Stomach (tissue), 4 donors: Measurements from ENCODE around the gene TDG.

ENCODE experiments used
- POLR2A ChIP-seq, 4 donors: fragments of 450-650 bp; IDR thresholded peaks; one replicate each; pipeline ENCODE4 v1.6.1; 2016; ENCODE audit warnings: antibody characterized with exemption in 4 of 4, control low read depth in 2 of 4, mild to moderate bottlenecking in 1 of 4, moderate library complexity in 1 of 4
- POLR2AphosphoS5 ChIP-seq, 3 donors: sonication (generic); formaldehyde crosslinking; IDR thresholded peaks; one replicate each; pipeline ENCODE4 v1.6.1; 2016; ENCODE audit warnings: antibody characterized with exemption in 3 of 3
- TF ChIP-seq, protein P1 (sequence below), 7 experiments: fragments of 450-650 bp in 4 of 7; fragments of 200-600 bp in 3 of 7; sonication (generic) in 3 of 7; IDR thresholded peaks; one replicate each; pipeline ENCODE4 v1.5.1; 2016 to 2019; ENCODE audit warnings: antibody characterized with exemption in 7 of 7, control low read depth in 2 of 7, mild to moderate bottlenecking in 1 of 7

DNA sequence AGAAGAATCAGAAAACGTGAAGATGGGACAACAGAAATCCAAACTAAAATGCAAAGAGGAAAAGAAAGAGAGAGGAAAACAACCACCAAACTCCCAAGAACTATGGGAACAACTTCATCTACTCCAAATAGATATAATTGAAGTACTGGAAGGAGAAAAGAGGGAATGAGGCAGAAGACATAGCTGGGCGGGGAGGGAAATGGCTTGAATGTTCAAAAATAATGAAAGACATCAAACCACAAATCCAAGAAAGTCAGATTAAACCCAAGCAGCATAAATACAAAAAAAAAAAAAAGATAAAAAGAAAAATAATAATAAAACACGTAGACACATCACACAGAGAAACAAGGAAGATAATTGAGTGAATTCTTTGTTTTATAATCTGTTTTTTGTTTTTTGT lies 47.8 kb upstream of the TDG start:
- no peak for TF ChIP-seq POLR2A (IDR thresholded peaks at IDR 0.05)
- no peak for TF ChIP-seq POLR2AphosphoS5 (IDR thresholded peaks at IDR 0.05)
- TF ChIP-seq, protein P1, sequence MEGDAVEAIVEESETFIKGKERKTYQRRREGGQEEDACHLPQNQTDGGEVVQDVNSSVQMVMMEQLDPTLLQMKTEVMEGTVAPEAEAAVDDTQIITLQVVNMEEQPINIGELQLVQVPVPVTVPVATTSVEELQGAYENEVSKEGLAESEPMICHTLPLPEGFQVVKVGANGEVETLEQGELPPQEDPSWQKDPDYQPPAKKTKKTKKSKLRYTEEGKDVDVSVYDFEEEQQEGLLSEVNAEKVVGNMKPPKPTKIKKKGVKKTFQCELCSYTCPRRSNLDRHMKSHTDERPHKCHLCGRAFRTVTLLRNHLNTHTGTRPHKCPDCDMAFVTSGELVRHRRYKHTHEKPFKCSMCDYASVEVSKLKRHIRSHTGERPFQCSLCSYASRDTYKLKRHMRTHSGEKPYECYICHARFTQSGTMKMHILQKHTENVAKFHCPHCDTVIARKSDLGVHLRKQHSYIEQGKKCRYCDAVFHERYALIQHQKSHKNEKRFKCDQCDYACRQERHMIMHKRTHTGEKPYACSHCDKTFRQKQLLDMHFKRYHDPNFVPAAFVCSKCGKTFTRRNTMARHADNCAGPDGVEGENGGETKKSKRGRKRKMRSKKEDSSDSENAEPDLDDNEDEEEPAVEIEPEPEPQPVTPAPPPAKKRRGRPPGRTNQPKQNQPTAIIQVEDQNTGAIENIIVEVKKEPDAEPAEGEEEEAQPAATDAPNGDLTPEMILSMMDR (IDR thresholded peaks at IDR 0.05): no peak
